GM08714 (cell line): ENCODE results near the gene CLIC2.
"Not testable (repeated sequence)": the region's sequence is repeated elsewhere in the genome, so short reads cannot be mapped to it uniquely, and the experiment has no call there.

Experiments
- H3K4me3 ChIP-seq: fragments of 200-500 bp; sonication (Bioruptor generic); 2 replicates; pipeline ENCODE4 v1.5.1; 2014; ENCODE audit warnings: mild to moderate bottlenecking, low read length, inconsistent platforms
- ZNF274 ChIP-seq: IDR thresholded peaks from 2 replicates; pipeline ENCODE4 v1.6.1; 2012; ENCODE audit warnings: mild to moderate bottlenecking, low read depth, low read length

CLIC2 gene

DNA sequence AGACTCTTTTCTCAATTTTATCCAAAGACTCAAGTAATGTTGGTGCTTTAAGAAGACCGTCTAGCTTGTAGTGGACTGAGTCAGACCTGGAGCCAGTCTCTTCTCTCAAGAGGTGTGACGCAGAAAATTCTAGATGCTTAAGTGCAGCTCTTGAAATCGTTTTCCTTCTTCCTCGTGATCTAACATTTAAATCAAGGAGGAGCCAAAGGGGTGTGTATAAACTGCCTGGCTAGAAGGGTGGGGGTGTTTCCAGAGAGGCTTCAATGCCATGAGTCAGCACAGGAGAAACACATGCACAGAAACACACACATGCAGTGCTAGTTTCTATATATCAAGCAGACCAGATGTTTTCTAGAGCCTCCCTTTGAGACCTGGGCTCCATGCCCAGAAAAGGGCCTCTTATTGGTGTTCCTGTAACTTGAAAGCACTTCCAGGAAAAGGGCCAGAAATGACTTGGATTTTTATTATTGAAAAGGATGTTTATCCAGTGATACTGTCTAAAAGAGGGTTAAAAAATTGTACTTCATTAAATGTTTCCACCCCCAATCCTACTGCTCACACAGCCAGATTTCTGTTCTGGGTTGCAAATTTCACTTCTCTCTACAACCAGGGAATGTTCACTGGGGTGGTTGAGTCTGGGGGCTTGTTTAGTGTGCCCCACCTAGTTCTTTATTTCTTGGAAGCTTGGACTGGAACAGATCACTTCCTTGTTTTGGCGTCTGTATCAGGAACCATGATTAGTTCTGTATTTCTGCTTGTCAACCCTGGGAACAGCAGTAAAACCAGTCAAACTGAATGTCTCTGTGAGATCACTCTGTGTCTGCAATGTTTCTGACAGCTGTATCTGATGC lies at the start of gene CLIC2:
Gene CLIC2 (minus strand): TSS at position 129 of the 851 bp plus-strand sequence. CDS start 187 bp downstream, outside the sequence.
- H3K4me3 ChIP-seq, result no peak within 1 kb of the TSS
- TF ChIP-seq ZNF274, result no peak

DNA sequence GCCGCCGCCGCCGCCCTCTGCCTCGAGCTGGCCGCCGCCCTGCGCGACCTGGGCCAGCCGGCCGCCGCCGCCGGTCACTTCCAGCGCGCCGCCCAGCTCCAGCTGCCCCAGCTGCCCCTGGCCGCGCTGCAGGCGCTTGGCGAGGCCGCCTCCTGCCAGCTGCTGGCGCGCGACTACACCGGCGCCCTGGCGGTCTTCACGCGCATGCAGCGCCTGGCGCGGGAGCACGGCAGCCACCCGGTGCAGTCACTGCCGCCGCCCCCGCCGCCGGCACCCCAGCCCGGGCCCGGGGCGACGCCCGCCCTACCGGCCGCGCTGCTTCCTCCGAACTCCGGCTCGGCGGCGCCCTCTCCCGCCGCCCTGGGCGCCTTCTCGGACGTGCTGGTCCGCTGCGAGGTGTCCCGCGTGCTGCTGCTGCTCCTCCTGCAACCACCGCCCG lies 48.1 kb upstream of the CLIC2 start:
- H3K4me3 ChIP-seq, result not testable (repeated sequence)

DNA sequence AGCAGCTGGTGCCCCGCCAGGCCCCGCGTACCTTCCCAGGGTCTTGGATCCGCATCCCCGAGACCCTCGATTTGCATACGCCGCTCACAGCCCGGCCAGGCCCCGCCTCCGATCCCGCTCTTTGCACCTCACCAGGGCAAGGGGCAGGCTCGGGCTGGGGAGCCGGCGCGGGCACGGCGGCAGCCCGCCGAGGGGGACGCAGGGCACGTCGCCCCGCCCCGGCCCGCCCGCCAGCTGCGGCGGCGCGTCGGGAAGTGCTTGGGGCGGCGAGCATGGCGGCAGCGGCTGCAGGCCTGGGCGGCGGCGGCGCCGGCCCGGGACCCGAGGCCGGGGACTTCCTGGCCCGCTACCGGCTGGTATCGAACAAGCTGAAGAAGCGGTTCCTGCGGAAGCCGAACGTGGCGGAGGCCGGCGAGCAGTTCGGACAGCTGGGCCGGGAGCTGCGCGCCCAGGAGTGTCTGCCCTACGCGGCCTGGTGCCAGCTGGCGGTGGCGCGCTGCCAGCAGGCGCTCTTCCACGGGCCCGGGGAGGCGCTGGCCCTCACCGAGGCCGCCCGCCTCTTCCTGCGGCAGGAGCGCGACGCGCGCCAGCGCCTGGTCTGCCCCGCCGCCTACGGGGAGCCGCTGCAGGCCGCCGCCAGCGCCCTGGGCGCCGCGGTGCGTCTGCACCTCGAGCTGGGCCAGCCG lies 47.6 kb upstream of the CLIC2 start, which contains the start of gene F8A2:
Gene F8A2 (plus strand): TSS at position 253 of the 686 bp plus-strand sequence. CDS start 20 bp downstream, at position 273.
- H3K4me3 ChIP-seq, result not testable (repeated sequence)

DNA sequence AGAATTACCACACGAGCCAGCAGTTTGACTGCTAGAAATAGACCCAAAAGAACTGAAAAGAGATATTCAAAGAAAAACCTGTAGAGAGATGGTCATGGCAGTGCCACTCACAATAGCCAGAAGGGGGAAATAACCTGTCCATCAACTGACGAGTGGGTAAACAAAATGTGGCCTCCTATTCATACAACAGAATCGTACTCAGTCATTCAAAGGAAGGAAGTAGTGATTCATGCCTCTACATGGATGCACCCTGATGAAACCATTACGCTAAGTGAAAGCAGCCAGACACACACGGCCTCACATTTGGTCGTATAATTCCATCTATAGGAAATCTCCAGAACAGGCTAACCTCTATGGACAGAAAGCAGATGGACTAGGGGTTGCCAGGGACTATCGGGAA lies 45.4 kb upstream of the CLIC2 start:
- H3K4me3 ChIP-seq, result not testable (repeated sequence)

DNA sequence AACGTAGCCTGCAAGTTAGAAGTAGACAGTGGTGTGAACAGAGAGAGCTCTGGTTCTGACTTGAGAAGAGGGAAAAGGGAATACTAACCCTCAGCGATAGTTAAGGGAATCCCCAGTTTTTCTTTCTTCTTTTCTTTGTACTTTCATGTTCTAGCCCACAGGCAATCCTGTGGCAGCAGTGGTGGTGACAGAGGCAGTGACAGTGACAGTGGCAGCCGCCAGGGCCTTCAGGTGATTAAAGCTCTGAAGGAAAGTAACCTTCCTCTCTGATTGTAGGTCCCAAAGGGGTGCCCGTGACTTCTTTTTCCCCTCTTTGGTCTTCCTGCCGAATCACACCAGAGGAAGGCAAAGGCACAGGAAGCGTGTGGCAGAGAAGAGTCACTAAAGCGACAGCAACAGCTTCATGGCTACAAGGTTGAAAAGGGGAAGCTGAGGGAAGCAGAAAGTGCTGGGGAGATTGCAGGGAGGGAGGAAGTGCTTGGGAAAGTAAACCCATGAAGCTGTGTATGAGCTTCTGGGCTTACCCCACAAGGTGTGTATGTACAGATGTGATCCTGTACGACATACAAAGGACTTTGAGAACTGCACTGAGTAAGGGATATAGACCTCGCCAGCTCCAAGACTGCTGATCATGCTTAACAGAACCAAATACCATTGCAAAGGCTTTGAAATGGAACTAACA lies 39.5 kb upstream of the CLIC2 start:
- H3K4me3 ChIP-seq, result not testable (repeated sequence)

DNA sequence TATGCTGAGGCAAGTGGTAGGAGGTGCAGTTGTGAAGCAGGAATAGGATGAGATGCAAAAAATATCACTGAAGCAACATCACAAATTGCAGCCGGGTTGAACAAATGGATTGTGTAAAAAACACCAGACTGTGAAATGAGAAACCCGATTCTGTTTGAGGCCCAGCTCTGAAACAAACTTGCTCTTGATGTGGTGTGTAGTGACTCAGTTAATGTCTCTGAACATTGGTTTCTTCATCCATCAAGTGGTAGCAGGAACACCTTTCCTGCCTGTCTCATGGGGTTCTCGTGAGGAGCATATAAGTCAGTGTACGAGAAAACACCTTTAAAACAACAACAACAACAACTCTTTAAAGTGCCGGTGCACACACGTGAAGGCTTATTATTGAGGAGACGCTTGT lies 29.3 kb upstream of the CLIC2 start:
- H3K4me3 ChIP-seq, result not testable (repeated sequence)

DNA sequence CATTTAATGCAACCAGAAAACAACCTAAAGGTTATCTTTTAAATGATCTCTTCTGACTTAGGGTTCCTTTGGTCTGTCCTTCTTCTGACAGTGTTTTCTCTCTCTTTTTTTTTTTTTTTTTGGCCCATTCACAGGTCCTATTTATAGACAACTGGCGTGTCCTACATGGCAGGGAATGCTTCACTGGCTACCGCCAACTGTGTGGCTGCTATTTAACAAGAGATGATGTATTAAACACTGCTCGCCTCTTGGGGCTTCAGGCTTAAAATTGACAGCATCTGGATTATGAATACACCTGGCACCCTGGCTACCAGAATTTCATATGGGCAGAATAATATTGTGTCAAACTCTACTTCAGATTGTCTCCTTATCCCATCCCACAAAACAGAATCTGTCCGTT lies 15.0 kb upstream of the CLIC2 start:
- not testable (repeated sequence) for H3K4me3 ChIP-seq

DNA sequence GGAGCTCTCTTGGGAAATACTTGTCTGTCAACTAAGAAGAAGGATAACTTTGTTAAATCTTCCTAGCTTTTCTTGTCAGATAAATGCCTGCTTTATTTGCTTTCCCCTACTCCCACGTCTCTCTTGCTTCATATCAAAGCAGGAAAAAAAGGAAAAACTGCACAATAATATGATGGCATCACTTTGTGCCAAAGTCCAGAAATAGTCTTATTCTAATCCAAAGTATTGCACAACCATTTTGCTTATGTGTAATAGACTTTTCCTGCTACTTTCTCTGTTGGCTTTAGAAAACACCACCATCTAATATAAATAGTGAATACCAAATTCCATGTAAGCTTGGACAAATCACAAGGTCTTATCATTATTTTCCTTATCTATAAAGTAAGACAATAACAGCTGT lies 11.3 kb upstream of the CLIC2 start:
- not testable (repeated sequence) for H3K4me3 ChIP-seq

DNA sequence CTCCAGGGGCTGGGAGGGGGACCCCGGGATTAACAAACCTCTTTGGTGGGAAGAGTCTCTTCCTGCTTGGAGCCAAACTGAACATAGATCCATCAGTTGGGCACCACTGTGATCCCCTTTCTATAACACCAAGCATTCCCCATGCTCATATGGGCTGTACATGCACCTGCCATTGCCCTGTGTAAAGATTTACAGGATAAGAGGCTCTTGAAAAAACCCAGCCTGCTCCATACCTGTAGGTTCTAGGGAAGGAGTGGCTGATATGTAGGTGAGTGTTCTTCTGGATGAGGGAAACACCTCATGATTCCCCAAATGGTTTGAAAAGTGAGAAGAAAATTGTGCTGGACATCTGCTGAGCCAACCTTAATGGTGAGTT lies 911 bp upstream of the CLIC2 start:
- H3K4me3 ChIP-seq, result not testable (repeated sequence)

DNA sequence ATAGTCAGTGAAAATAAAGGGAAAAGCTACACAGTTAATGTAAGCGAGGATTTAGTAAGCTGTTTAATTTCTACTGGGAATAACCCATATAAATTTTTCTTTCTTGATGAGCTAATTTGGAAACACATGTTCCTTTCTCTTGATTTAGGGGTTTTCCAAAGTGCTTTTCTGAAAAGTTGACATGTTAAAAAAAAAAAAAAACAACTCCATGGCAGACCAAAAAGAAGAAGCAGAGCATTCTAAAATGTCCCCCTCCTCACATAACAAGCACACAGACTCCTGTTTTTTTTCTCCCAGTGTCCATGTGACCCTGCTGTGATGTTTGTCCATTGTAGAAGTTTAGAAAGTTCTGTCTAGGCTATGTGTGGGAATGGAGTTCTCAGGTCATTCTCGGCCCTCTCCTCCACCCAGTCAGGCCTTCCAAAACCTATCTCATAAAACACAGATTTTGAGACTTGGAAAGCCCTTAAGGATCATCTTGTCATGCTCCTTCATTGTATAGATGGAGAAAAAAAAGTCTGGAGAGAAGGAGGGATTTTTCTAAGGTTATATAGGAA lies 792 bp downstream of the CLIC2 start:
- no peak overlapping the region for H3K4me3 ChIP-seq
- TF ChIP-seq ZNF274, result no peak

DNA sequence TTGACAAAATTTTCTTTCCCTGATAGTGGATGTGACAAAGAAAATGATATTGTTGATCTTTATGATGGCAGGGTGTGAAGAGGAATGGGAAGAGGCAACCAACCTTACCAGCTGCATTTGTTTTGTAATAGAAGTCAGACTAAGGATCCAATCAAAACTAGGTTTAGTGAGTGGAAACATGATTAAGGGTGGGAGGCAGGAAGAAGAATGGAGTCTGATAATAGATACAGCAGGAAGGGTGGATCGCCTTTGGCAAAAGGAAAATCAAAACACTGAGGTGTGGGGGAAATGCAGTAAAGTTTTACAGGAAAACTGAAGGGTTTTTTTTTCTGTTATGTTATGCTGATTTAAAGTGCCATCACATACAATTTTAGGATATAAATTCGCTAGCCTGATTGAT lies 3.4 kb downstream of the CLIC2 start:
- TF ChIP-seq ZNF274, result no peak
- no peak overlapping the region for H3K4me3 ChIP-seq

DNA sequence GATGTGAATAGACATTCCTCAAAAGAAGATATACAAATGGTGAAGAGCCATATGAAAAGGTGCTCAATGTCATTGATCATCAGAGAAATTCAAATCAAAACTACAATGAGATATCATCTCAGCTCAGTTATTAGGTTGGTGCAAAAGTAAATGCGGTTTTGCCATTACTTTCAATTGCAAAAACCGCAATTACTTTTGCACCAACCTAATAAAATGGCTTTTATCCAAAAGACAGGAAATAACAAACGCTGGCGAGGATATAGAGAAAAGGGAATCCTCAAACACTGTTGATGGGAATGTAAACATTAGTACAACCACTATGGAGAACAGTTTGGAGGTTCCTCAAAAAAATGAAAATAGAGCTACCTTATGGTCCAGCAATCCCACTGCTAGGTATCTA lies 5.1 kb downstream of the CLIC2 start:
- no peak overlapping the region for H3K4me3 ChIP-seq
- no peak for TF ChIP-seq ZNF274

DNA sequence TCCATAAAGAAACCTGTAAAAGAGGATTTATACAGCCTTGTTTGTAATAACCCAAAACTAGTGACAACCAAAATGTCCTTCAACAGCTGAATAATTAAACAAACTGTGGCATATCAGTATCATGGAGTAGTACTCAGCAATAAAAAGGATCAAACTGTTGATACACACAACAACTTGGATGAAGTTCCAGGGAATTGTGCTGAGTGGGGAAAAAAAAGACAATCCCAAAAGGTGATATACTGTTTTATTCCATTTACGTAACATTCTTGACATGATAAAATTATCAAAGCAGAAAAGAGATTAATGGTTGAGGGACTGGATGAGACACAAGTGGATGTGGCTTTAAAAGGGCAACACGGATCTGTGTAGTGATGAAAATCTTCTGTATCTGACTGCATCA lies 7.8 kb downstream of the CLIC2 start:
- no peak overlapping the region for H3K4me3 ChIP-seq
- TF ChIP-seq ZNF274, result no peak

DNA sequence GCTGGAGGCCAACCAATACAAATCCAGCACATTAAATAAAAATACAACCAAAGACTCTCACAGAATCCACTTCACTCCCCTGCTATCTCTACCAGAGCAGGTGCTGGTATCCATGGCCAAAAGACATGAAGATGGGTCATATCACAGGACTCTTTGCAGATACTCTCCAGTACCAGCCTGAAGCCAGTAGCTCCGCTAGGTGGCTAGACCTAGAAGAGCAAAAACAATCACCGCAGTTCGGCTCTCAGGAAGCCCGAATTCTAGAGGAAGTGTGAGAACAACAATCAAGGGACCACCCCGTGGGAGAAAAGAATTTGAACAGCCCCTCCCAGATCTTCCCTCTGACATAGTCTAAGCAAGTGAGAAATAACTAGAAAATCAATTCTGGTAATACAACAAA lies 20.2 kb downstream of the CLIC2 start:
- no peak for TF ChIP-seq ZNF274
- H3K4me3 ChIP-seq, result no peak overlapping the region

DNA sequence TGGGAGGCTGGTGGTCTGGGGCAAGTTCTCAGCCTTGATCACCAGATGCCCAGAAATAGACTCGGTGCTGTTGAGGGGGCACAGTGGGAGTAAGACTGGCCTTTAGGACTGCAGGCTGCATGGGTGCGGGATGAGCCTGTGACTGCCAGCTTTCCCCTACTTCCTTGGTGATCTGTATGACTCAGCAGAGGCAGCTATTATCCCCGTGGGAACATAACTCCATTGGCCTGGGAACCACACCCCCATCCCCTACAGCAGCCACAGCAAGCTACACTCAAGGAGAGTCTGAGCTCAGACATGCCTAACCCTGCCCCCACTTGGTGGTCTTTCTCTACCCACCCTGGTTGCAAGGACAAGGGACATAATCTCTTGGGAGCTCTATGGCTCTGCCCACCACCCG lies 20.6 kb downstream of the CLIC2 start:
- H3K4me3 ChIP-seq, result no peak overlapping the region
- no peak for TF ChIP-seq ZNF274
